Uterus (tissue), 2 donors: ENCODE measurements around the gene MFNG.

Source experiments
- POLR2A ChIP-seq, 2 donors: fragments of 450-650 bp; IDR thresholded peaks; one replicate each; pipeline ENCODE4 v1.6.1; 2016; ENCODE audit warnings: antibody characterized with exemption in 2 of 2, mild to moderate bottlenecking in 1 of 2, moderate library complexity in 1 of 2
- TF ChIP-seq, protein P1 (sequence below), 4 experiments: fragments of 200-600 bp in 2 of 4; fragments of 450-650 bp in 2 of 4; sonication (generic) in 2 of 4; IDR thresholded peaks; one replicate each; pipeline ENCODE4 v1.5.1; 2016 to 2019; ENCODE audit warnings: antibody characterized with exemption in 4 of 4, mild to moderate bottlenecking in 2 of 4, moderate library complexity in 1 of 4

GRCh38 chr22:37493979-37494378, 7.8 kb upstream of the MFNG start:
- TF ChIP-seq, protein P1, sequence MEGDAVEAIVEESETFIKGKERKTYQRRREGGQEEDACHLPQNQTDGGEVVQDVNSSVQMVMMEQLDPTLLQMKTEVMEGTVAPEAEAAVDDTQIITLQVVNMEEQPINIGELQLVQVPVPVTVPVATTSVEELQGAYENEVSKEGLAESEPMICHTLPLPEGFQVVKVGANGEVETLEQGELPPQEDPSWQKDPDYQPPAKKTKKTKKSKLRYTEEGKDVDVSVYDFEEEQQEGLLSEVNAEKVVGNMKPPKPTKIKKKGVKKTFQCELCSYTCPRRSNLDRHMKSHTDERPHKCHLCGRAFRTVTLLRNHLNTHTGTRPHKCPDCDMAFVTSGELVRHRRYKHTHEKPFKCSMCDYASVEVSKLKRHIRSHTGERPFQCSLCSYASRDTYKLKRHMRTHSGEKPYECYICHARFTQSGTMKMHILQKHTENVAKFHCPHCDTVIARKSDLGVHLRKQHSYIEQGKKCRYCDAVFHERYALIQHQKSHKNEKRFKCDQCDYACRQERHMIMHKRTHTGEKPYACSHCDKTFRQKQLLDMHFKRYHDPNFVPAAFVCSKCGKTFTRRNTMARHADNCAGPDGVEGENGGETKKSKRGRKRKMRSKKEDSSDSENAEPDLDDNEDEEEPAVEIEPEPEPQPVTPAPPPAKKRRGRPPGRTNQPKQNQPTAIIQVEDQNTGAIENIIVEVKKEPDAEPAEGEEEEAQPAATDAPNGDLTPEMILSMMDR (IDR thresholded peaks at IDR 0.05) = no peak
- no peak for TF ChIP-seq POLR2A (IDR thresholded peaks at IDR 0.05)
